ENCODE results near the gene ARV1.

GRCh38 chr1:230976825-230977747, 1.8 kb upstream of the ARV1 start:
- TF ChIP-seq, protein P1, sequence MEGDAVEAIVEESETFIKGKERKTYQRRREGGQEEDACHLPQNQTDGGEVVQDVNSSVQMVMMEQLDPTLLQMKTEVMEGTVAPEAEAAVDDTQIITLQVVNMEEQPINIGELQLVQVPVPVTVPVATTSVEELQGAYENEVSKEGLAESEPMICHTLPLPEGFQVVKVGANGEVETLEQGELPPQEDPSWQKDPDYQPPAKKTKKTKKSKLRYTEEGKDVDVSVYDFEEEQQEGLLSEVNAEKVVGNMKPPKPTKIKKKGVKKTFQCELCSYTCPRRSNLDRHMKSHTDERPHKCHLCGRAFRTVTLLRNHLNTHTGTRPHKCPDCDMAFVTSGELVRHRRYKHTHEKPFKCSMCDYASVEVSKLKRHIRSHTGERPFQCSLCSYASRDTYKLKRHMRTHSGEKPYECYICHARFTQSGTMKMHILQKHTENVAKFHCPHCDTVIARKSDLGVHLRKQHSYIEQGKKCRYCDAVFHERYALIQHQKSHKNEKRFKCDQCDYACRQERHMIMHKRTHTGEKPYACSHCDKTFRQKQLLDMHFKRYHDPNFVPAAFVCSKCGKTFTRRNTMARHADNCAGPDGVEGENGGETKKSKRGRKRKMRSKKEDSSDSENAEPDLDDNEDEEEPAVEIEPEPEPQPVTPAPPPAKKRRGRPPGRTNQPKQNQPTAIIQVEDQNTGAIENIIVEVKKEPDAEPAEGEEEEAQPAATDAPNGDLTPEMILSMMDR (conservative IDR thresholded peaks at IDR 0.05; ENCODE audit: low read length): no peak
- no peak for TF ChIP-seq EZH2phosphoT487 (IDR thresholded peaks at IDR 0.05; ENCODE audit: borderline replicate concordance)

Data from Loucy (cell line).